GM21825 (cell line): ENCODE results near the gene KLF9.
A peak's percentile ranks its signal among the peaks of the same experiment; 100 is the strongest.
"Not testable (repeated sequence)": the region's sequence is repeated elsewhere in the genome, so short reads cannot be mapped to it uniquely, and the experiment has no call there.

Source experiments
- ATAC-seq: cut with Tn5 transposase; IDR thresholded peaks from one replicate; pipeline ENCODE4 v1.9.1; 2021; ENCODE audit warnings: mild to moderate bottlenecking, moderate library complexity; ENCODE audit not compliant: unreplicated experiment

KLF9 gene

GRCh38 chr9:70405808-70406433 lies 8.5 kb downstream of the KLF9 start:
- peak; percentile 15 for ATAC-seq

- ATAC-seq = no peak
Measured at GRCh38 chr9:70404261-70404660, 10.2 kb downstream of the KLF9 start.

GRCh38 chr9:70403618-70404025 lies 10.8 kb downstream of the KLF9 start:
- no peak for ATAC-seq

- ATAC-seq = no peak
Measured at GRCh38 chr9:70403166-70403565, 11.3 kb downstream of the KLF9 start.

GRCh38 chr9:70402213-70402612 lies 12.2 kb downstream of the KLF9 start:
- ATAC-seq = no peak

- ATAC-seq = not testable (repeated sequence)
Measured at GRCh38 chr9:70401241-70401640, 13.2 kb downstream of the KLF9 start.

GRCh38 chr9:70400107-70400892 lies 14.2 kb downstream of the KLF9 start:
- no peak for ATAC-seq

GRCh38 chr9:70399141-70399540 lies 15.3 kb downstream of the KLF9 start:
- no peak for ATAC-seq

- ATAC-seq = peak; percentile 99
Measured at GRCh38 chr9:70398145-70398556, 16.3 kb downstream of the KLF9 start.

- no peak for ATAC-seq
Measured at GRCh38 chr9:70395652-70396051, 18.8 kb downstream of the KLF9 start.

- ATAC-seq = no peak
Measured at GRCh38 chr9:70392850-70393249, 21.6 kb downstream of the KLF9 start.

- ATAC-seq = no peak
Measured at GRCh38 chr9:70392189-70392588, 22.3 kb downstream of the KLF9 start.

- no peak for ATAC-seq
Measured at GRCh38 chr9:70390933-70391341, 23.5 kb downstream of the KLF9 start.

- no peak for ATAC-seq
Measured at GRCh38 chr9:70389621-70390266, 24.7 kb downstream of the KLF9 start.

- no peak for ATAC-seq
Measured at GRCh38 chr9:70389188-70389587, 25.3 kb downstream of the KLF9 start.

- no peak for ATAC-seq
Measured at GRCh38 chr9:70387663-70388062, 26.8 kb downstream of the KLF9 start.

- no peak for ATAC-seq
Measured at GRCh38 chr9:70385426-70385825, 29.0 kb downstream of the KLF9 start.

GRCh38 chr9:70382709-70383605 lies 31.5 kb downstream of the KLF9 start:
- ATAC-seq = no peak

- no peak for ATAC-seq
Measured at GRCh38 chr9:70382046-70382708, 32.3 kb downstream of the KLF9 start.

GRCh38 chr9:70374962-70375618 lies 39.4 kb downstream of the KLF9 start:
- no peak for ATAC-seq
